GM12891 (cell line): Measurements from ENCODE around the gene CDH23.

Experiments
- PAX5 ChIP-seq: IDR thresholded peaks from 2 replicates; pipeline ENCODE4 v1.6.1; 2011; ENCODE audit warnings: low read length, moderate library complexity, mild to moderate bottlenecking; ENCODE audit not compliant: insufficient read depth, severe bottlenecking
- POLR2A ChIP-seq: IDR thresholded peaks from 2 replicates; pipeline ENCODE4 v1.6.1; 2011; ENCODE audit warnings: low read depth, low read length, control low read depth
- POLR2AphosphoS5 ChIP-seq: IDR thresholded peaks from 2 replicates; pipeline ENCODE4 v1.6.1; 2011; ENCODE audit warnings: low read depth, low read length, control low read depth
- POU2F2 ChIP-seq: IDR thresholded peaks from 2 replicates; pipeline ENCODE4 v1.6.1; 2011; ENCODE audit warnings: low read depth, mild to moderate bottlenecking, control low read depth, low read length, moderate library complexity
- TAF1 ChIP-seq: IDR thresholded peaks from 2 replicates; pipeline ENCODE4 v1.6.1; 2011; ENCODE audit warnings: low read depth, low read length, control low read depth

GRCh38 chr10:71641449-71641848 is 244.7 kb downstream of the CDH23 start:
- TF ChIP-seq POLR2A (no peak), POLR2AphosphoS5 (no peak), TAF1 (no peak), PAX5 (no peak), POU2F2 (no peak)
